Small intestine (tissue), 7 donors: Measurements from ENCODE around the gene DDR2. TPM values are rescaled to one million over a fixed set of nuclear protein-coding genes. Genes with fewer than 3 reads are reported as not detected.
"Not testable (repeated sequence)": the region's sequence is repeated elsewhere in the genome, so short reads cannot be mapped to it uniquely, and the experiment has no call there.

Experiments
- DNase-seq, 2 donors: peaks; one replicate each; pipeline versions ENCODE4 v3.0.0 to v3.0.0-alpha.2; 2013
- FAIRE-seq: peaks from 2 replicates; lab custom pipeline; 2012; peaks lifted over from hg19 to GRCh38; lab: Jason Lieb, UNC
- H3K27ac ChIP-seq, 3 donors: one replicate each; pipeline ENCODE4 v1.5.1; 2013; ENCODE audit warnings: low read length in 2 of 3, mild to moderate bottlenecking in 2 of 3, control low read depth in 1 of 3, inconsistent platforms in 1 of 3, low read depth in 1 of 3, moderate library complexity in 1 of 3
- H3K27me3 ChIP-seq, 3 donors: one replicate each; pipeline ENCODE4 v1.6.1; 2013; ENCODE audit warnings: low read length in 3 of 3, inconsistent platforms in 1 of 3; ENCODE audit not compliant: control insufficient read depth in 3 of 3, insufficient read depth in 3 of 3
- H3K36me3 ChIP-seq, 3 donors: one replicate each; pipeline ENCODE4 v1.6.1; 2013; ENCODE audit warnings: low read length in 3 of 3, inconsistent platforms in 1 of 3, low read depth in 1 of 3, mild to moderate bottlenecking in 1 of 3, moderate library complexity in 1 of 3; ENCODE audit not compliant: control insufficient read depth in 3 of 3, insufficient read depth in 2 of 3
- H3K4me1 ChIP-seq, 3 donors: one replicate each; pipeline ENCODE4 v1.6.1; 2013; ENCODE audit warnings: low read length in 2 of 3, inconsistent platforms in 1 of 3, low read depth in 1 of 3, mild to moderate bottlenecking in 1 of 3, moderate library complexity in 1 of 3; ENCODE audit not compliant: control insufficient read depth in 3 of 3, insufficient read depth in 2 of 3
- H3K4me3 ChIP-seq, 3 donors: one replicate each; pipeline ENCODE4 v1.5.1; 2013; ENCODE audit warnings: low read length in 3 of 3, control low read depth in 1 of 3, inconsistent platforms in 1 of 3, low read depth in 1 of 3, mild to moderate bottlenecking in 1 of 3, moderate library complexity in 1 of 3
- H3K9me3 ChIP-seq, 2 donors: one replicate each; pipeline ENCODE4 v1.6.1; 2013; ENCODE audit warnings: low read depth in 1 of 2, low read length in 1 of 2; ENCODE audit not compliant: control insufficient read depth in 2 of 2, insufficient read depth in 1 of 2
- WGBS, 3 donors: extraction: QIAGEN DNeasy Blood & Tissue Kit; methylation state at CpG; one replicate each; pipeline ENCODE4 v1.1.7; 2013; 5-methylcytosine and 5-hydroxymethylcytosine counted together
- polyA plus RNA-seq, 4 donors: library from polyadenylated mRNA; stranded (reverse) in 3 of 4; unstranded in 1 of 4; fragments of 200-250 nt in 3 of 4; fragments of 120-200 nt in 1 of 4; gene quantifications; one replicate each; pipeline versions ENCODE4 v1.2.1 to v1.2.3, GENCODE V29; 2013
- donor health status: healthy with polysubstance abuse.
- donor health status: control.
- donor health status: control.
- donor health status: Bipolar disorder and iron deficiency.
- donor health status: healthy.

Gene DDR2
- polyA plus RNA-seq, 4 donors = 0.89 to 11.1 (median 5.3) TPM

- H3K4me3 ChIP-seq = not testable (repeated sequence)
- whole genome bisulfite sequencing, 3 donors = 94 to 100% (median 97%) methylated on average over 1 of the region's 1 CpG
Measured at GRCh38 chr1:162818666-162819065, 186.4 kb downstream of the DDR2 start.

GRCh38 chr1:162822391-162823200, 190.3 kb downstream of the DDR2 start:
- Histone ChIP-seq H3K36me3 (no peaks in the 10 kb centered on the region), H3K27me3 (peaks cover 0 to 13% (median 2%) of the 10 kb centered on the region in 3 donors), H3K4me1 (peaks cover 0 to 5% (median 0%) of the 10 kb centered on the region in 3 donors), H3K9me3 (no peaks in the 10 kb centered on the region), H3K4me3 (peak overlapping the region in 2 of 3 donors; percentile 20 to 34), H3K27ac (no peak overlapping the region)
- no peak for FAIRE-seq
- peak; percentile 17 to 34 for DNase-seq
- WGBS, 3 donors = 2 to 6% (median 3%) methylated on average over 38 to 44 of the region's 44 CpGs

More at GRCh38 chr1:162818666-162819065, 186.4 kb downstream of the DDR2 start:
- H3K36me3 ChIP-seq, FAIRE-seq, H3K9me3 ChIP-seq, H3K4me1 ChIP-seq, H3K27ac ChIP-seq, DNase-seq: not testable (repeated sequence)
- H3K27me3 ChIP-seq = peaks cover 0 to 13% (median 0%) of the 10 kb centered on the region in 3 donors

GRCh38 chr1:162823231-162823630, 191.0 kb downstream of the DDR2 start:
- no peaks in the 10 kb centered on the region for H3K36me3 ChIP-seq
- DNase-seq (no peak), FAIRE-seq (no peak)
- peaks cover 0 to 5% (median 0%) of the 10 kb centered on the region in 3 donors for H3K4me1 ChIP-seq
- WGBS, 3 donors = 32 to 62% (median 57%) methylated on average over 3 of the region's 3 CpGs
- peaks cover 0 to 13% (median 2%) of the 10 kb centered on the region in 3 donors for H3K27me3 ChIP-seq
- H3K9me3 ChIP-seq = no peaks in the 10 kb centered on the region
- H3K4me3 ChIP-seq = no peak overlapping the region
- no peak overlapping the region for H3K27ac ChIP-seq

GRCh38 chr1:162823771-162824525, 191.7 kb downstream of the DDR2 start:
- WGBS, 3 donors = 35 to 57% (median 43%) methylated on average over 2 of the region's 2 CpGs
- no peak for DNase-seq
- no peak for FAIRE-seq
- Histone ChIP-seq H3K4me3 (no peak overlapping the region), H3K4me1 (peaks cover 0 to 5% (median 0%) of the 10 kb centered on the region in 3 donors), H3K36me3 (no peaks in the 10 kb centered on the region), H3K27ac (no peak overlapping the region), H3K27me3 (peaks cover 0 to 13% (median 2%) of the 10 kb centered on the region in 3 donors), H3K9me3 (no peaks in the 10 kb centered on the region)

- no peak for FAIRE-seq
Measured at GRCh38 chr1:162829268-162829667, 197.0 kb downstream of the DDR2 start.

GRCh38 chr1:162832470-162832869, 200.2 kb downstream of the DDR2 start:
- FAIRE-seq (no peak), DNase-seq (no peak)
- H3K27me3 ChIP-seq = peaks cover 0 to 2% (median 0%) of the 10 kb centered on the region in 3 donors
- H3K27ac ChIP-seq = no peak overlapping the region
- H3K36me3 ChIP-seq = no peaks in the 10 kb centered on the region
- WGBS, 3 donors = 61 to 92% (median 85%) methylated on average over 3 of the region's 3 CpGs
- no peaks in the 10 kb centered on the region for H3K9me3 ChIP-seq
- no peak overlapping the region for H3K4me3 ChIP-seq
- no peaks in the 10 kb centered on the region for H3K4me1 ChIP-seq

More at GRCh38 chr1:162829268-162829667, 197.0 kb downstream of the DDR2 start:
- DNase-seq = no peak
- 93 to 96% (median 95%) methylated on average over 1 of the region's 1 CpG for WGBS, 3 donors
- Histone ChIP-seq H3K4me1 (no peaks in the 10 kb centered on the region), H3K27ac (no peak overlapping the region), H3K9me3 (no peaks in the 10 kb centered on the region), H3K36me3 (no peaks in the 10 kb centered on the region), H3K27me3 (peaks cover 0 to 1% (median 0%) of the 10 kb centered on the region in 3 donors), H3K4me3 (no peak overlapping the region)

GRCh38 chr1:162835157-162835899, 203.1 kb downstream of the DDR2 start:
- Histone ChIP-seq H3K4me1 (no peaks in the 10 kb centered on the region), H3K36me3 (no peaks in the 10 kb centered on the region), H3K27ac (no peak overlapping the region), H3K27me3 (peaks cover 0 to 4% (median 0%) of the 10 kb centered on the region in 3 donors), H3K4me3 (no peak overlapping the region), H3K9me3 (peaks cover 0 to 5% of the 10 kb centered on the region in 2 donors)
- WGBS, 3 donors = 57 to 64% (median 63%) methylated on average over 3 of the region's 3 CpGs
- FAIRE-seq (no peak), DNase-seq (no peak)
